ENCODE data around the gene CEP85L.
"Not testable (repeated sequence)": the region's sequence is repeated elsewhere in the genome, so short reads cannot be mapped to it uniquely, and the experiment has no call there.

The CEP85L gene

GRCh38 chr6:118500130-118501015 is 151.0 kb downstream of the CEP85L start:
- DNase-seq (ENCODE audit: low read depth), result no peak

- DNase-seq (ENCODE audit: low read depth), result no peak
These were observed 155.7 kb downstream of the CEP85L start for GRCh38 chr6:118495485-118496280.

GRCh38 chr6:118494091-118494490 is 157.3 kb downstream of the CEP85L start:
- DNase-seq (ENCODE audit: low read depth), result no peak

GRCh38 chr6:118489990-118490389 is 161.4 kb downstream of the CEP85L start:
- DNase-seq (ENCODE audit: low read depth), result no peak

GRCh38 chr6:118488631-118489030 is 162.8 kb downstream of the CEP85L start:
- DNase-seq (ENCODE audit: low read depth), result no peak

- DNase-seq (ENCODE audit: low read depth), result no peak
These were observed 165.5 kb downstream of the CEP85L start for GRCh38 chr6:118485601-118486550.

- no peak for DNase-seq (ENCODE audit: low read depth)
These were observed 174.8 kb downstream of the CEP85L start for GRCh38 chr6:118476551-118476950.

GRCh38 chr6:118473266-118473665 is 178.1 kb downstream of the CEP85L start:
- no peak for DNase-seq (ENCODE audit: low read depth)

- no peak for DNase-seq (ENCODE audit: low read depth)
These were observed 181.9 kb downstream of the CEP85L start for GRCh38 chr6:118469468-118469867.

- no peak for DNase-seq (ENCODE audit: low read depth)
These were observed 182.5 kb downstream of the CEP85L start for GRCh38 chr6:118468682-118469465.

GRCh38 chr6:118467181-118467580 is 184.2 kb downstream of the CEP85L start:
- no peak for DNase-seq (ENCODE audit: low read depth)

GRCh38 chr6:118464620-118465019 is 186.8 kb downstream of the CEP85L start:
- no peak for DNase-seq (ENCODE audit: low read depth)

- no peak for DNase-seq (ENCODE audit: low read depth)
These were observed 190.4 kb downstream of the CEP85L start for GRCh38 chr6:118460958-118461470.

GRCh38 chr6:118456982-118457381 is 194.4 kb downstream of the CEP85L start:
- DNase-seq (ENCODE audit: low read depth), result no peak

- DNase-seq (ENCODE audit: low read depth), result no peak
These were observed 199.6 kb downstream of the CEP85L start for GRCh38 chr6:118451839-118452238.

GRCh38 chr6:118444796-118445195 is 206.6 kb downstream of the CEP85L start:
- no peak for DNase-seq (ENCODE audit: low read depth)

- no peak for DNase-seq (ENCODE audit: low read depth)
These were observed 214.9 kb downstream of the CEP85L start for GRCh38 chr6:118436482-118436881.

GRCh38 chr6:118434147-118434546 is 217.2 kb downstream of the CEP85L start:
- not testable (repeated sequence) for DNase-seq (ENCODE audit: low read depth)

- DNase-seq (ENCODE audit: low read depth), result not testable (repeated sequence)
These were observed 230.1 kb downstream of the CEP85L start for GRCh38 chr6:118421312-118421711.

GRCh38 chr6:118419448-118420394 is 231.7 kb downstream of the CEP85L start:
- DNase-seq (ENCODE audit: low read depth), result no peak
